Gastroesophageal sphincter (tissue), 4 donors: Measurements from ENCODE around the gene TBC1D5. TPM values are rescaled to one million over a fixed set of nuclear protein-coding genes. Genes with fewer than 3 reads are reported as not detected.
A peak's percentile ranks its signal among the peaks of the same experiment; 100 is the strongest.
"Not testable (repeated sequence)": the region's sequence is repeated elsewhere in the genome, so short reads cannot be mapped to it uniquely, and the experiment has no call there.

Experiments
- ATAC-seq: fragments of 150-250 bp; one replicate; pipeline ENCODE4 v1.9.1; 2016; ENCODE audit warnings: mild to moderate bottlenecking, moderate library complexity
- H3K27ac ChIP-seq, 4 donors: fragments of 200-600 bp; sonication (generic) in 3 of 4; 1 replicate in 3 of 4; 2 replicates in 1 of 4; pipeline ENCODE4 v1.5.1; 2016 to 2019
- H3K27me3 ChIP-seq: fragments of 200-600 bp; sonication (generic); one replicate; pipeline ENCODE4 v1.5.1; 2019
- H3K36me3 ChIP-seq, 2 donors: fragments of 200-600 bp; sonication (generic); one replicate each; pipeline ENCODE4 v1.5.1; 2019; ENCODE audit warnings: control low read depth in 1 of 2
- H3K4me1 ChIP-seq, 3 donors: fragments of 200-600 bp; sonication (generic); 1 replicate in 2 of 3; 2 replicates in 1 of 3; pipeline ENCODE4 v1.5.1; 2016 to 2019; ENCODE audit warnings: control low read depth in 2 of 3
- H3K4me3 ChIP-seq, 2 donors: fragments of 200-600 bp; sonication (generic); one replicate each; pipeline ENCODE4 v1.5.1; 2019; ENCODE audit warnings: mild to moderate bottlenecking in 1 of 2, moderate library complexity in 1 of 2
- H3K9me3 ChIP-seq, 3 donors: fragments of 200-600 bp; sonication (generic); one replicate each; pipeline ENCODE4 v1.5.1; 2017 to 2019; ENCODE audit warnings: control low read depth in 2 of 3
- EP300 ChIP-seq: sonication (generic); formaldehyde crosslinking; IDR thresholded peaks from one replicate; pipeline ENCODE4 v1.6.1; 2017; ENCODE audit warnings: antibody characterized with exemption, mild to moderate bottlenecking
- POLR2A ChIP-seq, 2 donors: fragments of 450-650 bp; IDR thresholded peaks; one replicate each; pipeline ENCODE4 v1.6.1; 2017; ENCODE audit warnings: antibody characterized with exemption in 2 of 2, mild to moderate bottlenecking in 2 of 2, moderate library complexity in 1 of 2
- POLR2AphosphoS5 ChIP-seq: sonication (generic); formaldehyde crosslinking; IDR thresholded peaks from one replicate; pipeline ENCODE4 v1.6.1; 2017; ENCODE audit warnings: antibody characterized with exemption
- WGBS, 2 donors: methylation state at CpG; one replicate each; pipeline ENCODE4 v1.1.5; 2018; ENCODE audit warnings: low coverage in 1 of 2; 5-methylcytosine and 5-hydroxymethylcytosine counted together
- total RNA-seq, 4 donors: library from RNA; depleted of rRNA; stranded (reverse); fragments of >200 nt; gene quantifications; one replicate each; pipeline ENCODE4 v1.1.0, GENCODE V29; 2016
- TF ChIP-seq, protein P1 (sequence below), 4 experiments: fragments of 200-600 bp in 2 of 4; fragments of 450-650 bp in 2 of 4; sonication (generic) in 1 of 4; IDR thresholded peaks; one replicate each; pipeline ENCODE4 v1.5.1; 2017 to 2019; ENCODE audit warnings: antibody characterized with exemption in 4 of 4, mild to moderate bottlenecking in 2 of 4, moderate library complexity in 2 of 4

The TBC1D5 gene
- total RNA-seq, 4 donors from 2014 or later, result 59.5 to 66.6 (median 61.6) TPM

DNA sequence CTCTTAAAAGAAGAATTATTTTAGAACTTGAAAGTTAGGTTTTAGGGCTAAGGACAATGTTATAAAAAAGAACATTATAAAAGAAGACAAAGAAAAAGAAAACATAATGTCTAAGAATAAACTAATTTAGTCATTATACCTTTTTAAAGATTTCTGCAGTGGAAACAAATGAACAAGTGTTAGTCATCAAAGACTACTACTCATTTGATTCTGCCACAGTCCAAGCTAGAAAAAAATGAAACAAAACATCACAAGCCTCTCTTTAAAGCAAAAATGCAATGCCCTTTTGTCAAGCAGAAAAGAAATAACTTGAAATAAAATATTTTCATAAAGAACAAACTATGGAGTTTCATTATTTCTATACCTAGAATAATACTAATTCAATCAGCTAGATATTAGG lies 102.0 kb downstream of the TBC1D5 start:
- peaks cover 0 to 34% (median 0%) of the 10 kb centered on the region in 3 donors for H3K4me1 ChIP-seq
- H3K4me3 ChIP-seq, result no peak overlapping the region
- no peak for ATAC-seq
- H3K27me3 ChIP-seq, result no peaks in the 10 kb centered on the region
- no peaks in the 10 kb centered on the region for H3K36me3 ChIP-seq
- TF ChIP-seq EP300 (no peak), POLR2AphosphoS5 (no peak), POLR2A (IDR thresholded peaks at IDR 0.05) (no peak)
- TF ChIP-seq, protein P1, sequence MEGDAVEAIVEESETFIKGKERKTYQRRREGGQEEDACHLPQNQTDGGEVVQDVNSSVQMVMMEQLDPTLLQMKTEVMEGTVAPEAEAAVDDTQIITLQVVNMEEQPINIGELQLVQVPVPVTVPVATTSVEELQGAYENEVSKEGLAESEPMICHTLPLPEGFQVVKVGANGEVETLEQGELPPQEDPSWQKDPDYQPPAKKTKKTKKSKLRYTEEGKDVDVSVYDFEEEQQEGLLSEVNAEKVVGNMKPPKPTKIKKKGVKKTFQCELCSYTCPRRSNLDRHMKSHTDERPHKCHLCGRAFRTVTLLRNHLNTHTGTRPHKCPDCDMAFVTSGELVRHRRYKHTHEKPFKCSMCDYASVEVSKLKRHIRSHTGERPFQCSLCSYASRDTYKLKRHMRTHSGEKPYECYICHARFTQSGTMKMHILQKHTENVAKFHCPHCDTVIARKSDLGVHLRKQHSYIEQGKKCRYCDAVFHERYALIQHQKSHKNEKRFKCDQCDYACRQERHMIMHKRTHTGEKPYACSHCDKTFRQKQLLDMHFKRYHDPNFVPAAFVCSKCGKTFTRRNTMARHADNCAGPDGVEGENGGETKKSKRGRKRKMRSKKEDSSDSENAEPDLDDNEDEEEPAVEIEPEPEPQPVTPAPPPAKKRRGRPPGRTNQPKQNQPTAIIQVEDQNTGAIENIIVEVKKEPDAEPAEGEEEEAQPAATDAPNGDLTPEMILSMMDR (IDR thresholded peaks at IDR 0.05), result no peak
- no peaks in the 10 kb centered on the region for H3K9me3 ChIP-seq
- H3K27ac ChIP-seq, result no peak overlapping the region

GRCh38 chr3:17639765-17640164 lies 102.7 kb downstream of the TBC1D5 start:
- 68 to 90% methylated on average over 2 of the region's 2 CpGs for WGBS, 2 donors
- Histone ChIP-seq H3K4me3 (no peak overlapping the region), H3K27me3 (no peaks in the 10 kb centered on the region), H3K36me3 (no peaks in the 10 kb centered on the region), H3K4me1 (peaks cover 0 to 31% (median 0%) of the 10 kb centered on the region in 3 donors), H3K27ac (no peak overlapping the region), H3K9me3 (no peaks in the 10 kb centered on the region)
- ATAC-seq, result peak; percentile 53
- no peak for TF ChIP-seq POLR2A (IDR thresholded peaks at IDR 0.05)
- TF ChIP-seq EP300, result no peak
- TF ChIP-seq, protein P1 (IDR thresholded peaks at IDR 0.05), result no peak
- TF ChIP-seq POLR2AphosphoS5, result no peak

GRCh38 chr3:17639257-17639656 lies 103.2 kb downstream of the TBC1D5 start:
- Histone ChIP-seq H3K36me3 (no peaks in the 10 kb centered on the region), H3K4me1 (peaks cover 0 to 26% (median 0%) of the 10 kb centered on the region in 3 donors), H3K27me3 (no peaks in the 10 kb centered on the region), H3K4me3 (no peak overlapping the region), H3K9me3 (no peaks in the 10 kb centered on the region), H3K27ac (no peak overlapping the region)
- 59 to 69% methylated on average over 2 of the region's 2 CpGs for WGBS, 2 donors
- no peak for ATAC-seq
- TF ChIP-seq EP300 (no peak), POLR2AphosphoS5 (no peak), POLR2A (IDR thresholded peaks at IDR 0.05) (no peak)
- TF ChIP-seq, protein P1 (IDR thresholded peaks at IDR 0.05), result no peak

- Histone ChIP-seq H3K27ac (no peak overlapping the region), H3K9me3 (no peaks in the 10 kb centered on the region), H3K27me3 (no peaks in the 10 kb centered on the region), H3K4me3 (no peak overlapping the region), H3K36me3 (no peaks in the 10 kb centered on the region), H3K4me1 (peaks cover 0 to 18% (median 0%) of the 10 kb centered on the region in 3 donors)
- TF ChIP-seq EP300 (no peak), POLR2A (IDR thresholded peaks at IDR 0.05) (no peak), POLR2AphosphoS5 (no peak)
- TF ChIP-seq, protein P1 (IDR thresholded peaks at IDR 0.05), result no peak
- ATAC-seq, result no peak
Observed at GRCh38 chr3:17638356-17638755, 104.1 kb downstream of the TBC1D5 start.

GRCh38 chr3:17635675-17636074 lies 106.8 kb downstream of the TBC1D5 start:
- H3K27me3 ChIP-seq, result not testable (repeated sequence)
- WGBS, 2 donors, result 0 to 8% methylated on average over 2 of the region's 2 CpGs

GRCh38 chr3:17634964-17635363 lies 107.5 kb downstream of the TBC1D5 start:
- H3K9me3 ChIP-seq, result no peaks in the 10 kb centered on the region
- ATAC-seq, result no peak
- H3K4me1 ChIP-seq, result peaks cover 0 to 16% (median 0%) of the 10 kb centered on the region in 3 donors
- H3K36me3 ChIP-seq, result no peaks in the 10 kb centered on the region
- no peak overlapping the region for H3K27ac ChIP-seq
- no peak overlapping the region for H3K4me3 ChIP-seq
- TF ChIP-seq EP300 (no peak), POLR2AphosphoS5 (no peak), POLR2A (IDR thresholded peaks at IDR 0.05) (no peak)
- TF ChIP-seq, protein P1 (IDR thresholded peaks at IDR 0.05), result no peak
- H3K27me3 ChIP-seq, result no peaks in the 10 kb centered on the region

More at GRCh38 chr3:17635675-17636074, 106.8 kb downstream of the TBC1D5 start:
- not testable (repeated sequence) for H3K9me3 ChIP-seq, H3K4me3 ChIP-seq, H3K27ac ChIP-seq, ATAC-seq, H3K36me3 ChIP-seq
- H3K4me1 ChIP-seq, result peaks cover 0 to 18% (median 0%) of the 10 kb centered on the region in 3 donors
